ENCODE measurements around the gene AGAP1.

Gene AGAP1

DNA sequence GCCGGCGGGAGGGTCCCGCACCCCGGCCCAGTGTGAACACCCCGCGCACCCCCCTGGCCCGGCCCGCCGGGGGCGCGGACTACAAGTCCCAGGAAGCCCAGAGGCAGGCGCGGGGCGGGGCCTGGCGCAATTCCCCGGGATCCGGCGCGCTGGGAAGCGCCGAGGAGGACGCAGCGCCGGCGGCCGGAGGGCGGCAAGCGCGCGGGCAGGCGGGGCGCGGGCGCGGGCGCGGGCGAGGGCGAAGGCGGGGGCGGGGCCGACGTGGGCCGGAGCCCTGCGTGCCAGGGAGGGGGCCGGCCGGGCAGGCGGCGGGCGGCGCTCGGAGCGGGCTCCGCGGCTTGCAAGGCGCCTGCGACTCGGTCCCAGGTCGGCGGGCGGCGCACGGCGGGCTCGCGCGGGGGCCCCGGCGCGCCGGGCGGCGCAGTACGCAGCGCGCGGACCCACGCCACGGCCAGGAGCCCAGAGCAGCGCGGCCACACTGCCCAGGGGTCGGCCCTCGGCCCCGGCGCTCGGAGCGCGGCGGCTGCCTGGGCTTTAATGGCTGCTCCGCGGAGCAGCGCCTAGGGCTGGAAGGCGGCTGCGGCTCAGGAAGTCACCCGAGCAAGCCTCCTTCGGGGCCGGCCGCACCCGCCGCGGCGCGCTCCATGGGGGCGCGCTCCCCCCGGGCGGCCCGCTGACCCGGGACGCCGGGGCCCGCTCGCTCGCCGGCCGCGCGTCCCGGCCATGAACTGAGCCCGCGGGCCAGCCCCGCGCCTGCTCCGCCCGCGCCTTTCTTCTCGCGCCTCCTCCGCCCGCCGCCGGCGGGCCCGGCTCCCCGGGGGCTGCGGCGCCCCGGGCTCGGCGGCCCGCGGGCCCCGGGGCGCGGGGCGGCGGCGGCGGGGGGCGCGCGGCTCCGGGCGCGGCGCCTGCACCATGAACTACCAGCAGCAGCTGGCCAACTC, at the start of gene AGAP1:
Gene AGAP1, plus strand, starts transcription at position 269 of the 941 bp plus-strand sequence.
- DNase-seq (peak; percentile 18), ATAC-seq (no peak)
- no peak within 1 kb of the TSS for H3K27ac Mint-ChIP-seq
- peaks cover 4% of the 10 kb centered on the region for H3K4me1 Mint-ChIP-seq
- H3K27me3 Mint-ChIP-seq = peaks cover 62% of the 10 kb centered on the region
- H3K9me3 Mint-ChIP-seq = no peaks in the 10 kb centered on the region
- H3K36me3 Mint-ChIP-seq (ENCODE audit: low read depth) = no peaks in the 10 kb centered on the region
- H3K4me3 Mint-ChIP-seq = peak within 1 kb of the TSS; percentile 71

DNA sequence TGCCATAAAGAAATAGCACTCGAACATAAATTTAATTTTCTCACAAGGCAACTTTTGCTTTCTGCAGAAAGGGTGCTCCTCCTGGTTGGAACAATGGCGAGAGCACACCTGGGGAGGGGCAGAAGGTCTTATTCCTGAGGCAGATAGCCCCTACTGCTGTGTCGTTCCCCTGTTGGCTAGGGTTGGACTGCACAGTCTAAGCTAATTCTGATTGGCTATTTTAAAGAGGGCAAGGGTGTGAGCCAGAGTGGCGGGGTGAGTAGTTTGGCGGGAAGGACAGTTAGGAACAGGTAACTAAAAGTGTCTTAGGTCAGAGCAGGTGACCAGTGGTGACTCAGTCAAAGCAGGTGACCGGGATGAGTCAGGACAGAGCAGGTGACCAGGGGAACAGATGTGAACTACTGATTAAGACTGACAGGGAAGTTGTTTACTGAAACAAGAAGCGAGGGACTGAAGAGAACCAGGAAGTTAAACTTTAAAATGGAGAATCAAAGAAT, 49.7 kb upstream of the AGAP1 start:
- no peak overlapping the region for H3K4me3 Mint-ChIP-seq
- ATAC-seq (no peak), DNase-seq (no peak)
- peaks cover 2% of the 10 kb centered on the region for H3K27me3 Mint-ChIP-seq
- H3K9me3 Mint-ChIP-seq = peaks cover 3% of the 10 kb centered on the region
- H3K27ac Mint-ChIP-seq = no peak overlapping the region
- H3K4me1 Mint-ChIP-seq = peaks cover 1% of the 10 kb centered on the region
- H3K36me3 Mint-ChIP-seq (ENCODE audit: low read depth) = no peaks in the 10 kb centered on the region

DNA sequence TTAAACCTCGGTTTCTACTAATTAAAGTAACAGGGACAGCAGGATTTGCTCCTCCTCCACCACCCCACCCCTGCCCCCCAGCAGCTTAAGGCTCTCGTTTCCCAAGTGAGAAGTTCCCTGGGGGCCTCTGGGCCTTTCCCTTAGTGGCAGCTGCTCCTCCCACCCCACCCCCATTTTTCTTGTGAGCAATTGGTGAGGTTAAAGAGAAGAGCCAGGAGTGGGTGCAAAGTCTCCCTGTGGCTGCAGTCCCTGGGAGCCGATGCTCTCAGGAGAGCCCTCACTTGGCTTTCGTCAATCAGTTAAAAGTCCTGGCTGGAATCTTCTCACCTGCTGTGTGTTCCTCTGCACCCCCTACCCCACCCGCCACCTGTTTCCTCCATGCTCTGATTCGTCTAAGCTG, 48.7 kb upstream of the AGAP1 start:
- no peak overlapping the region for H3K27ac Mint-ChIP-seq
- H3K36me3 Mint-ChIP-seq (ENCODE audit: low read depth) = no peaks in the 10 kb centered on the region
- DNase-seq = no peak
- ATAC-seq = no peak
- H3K27me3 Mint-ChIP-seq = peaks cover 4% of the 10 kb centered on the region
- H3K4me3 Mint-ChIP-seq = no peak overlapping the region
- H3K9me3 Mint-ChIP-seq = peaks cover 3% of the 10 kb centered on the region
- H3K4me1 Mint-ChIP-seq = peaks cover 1% of the 10 kb centered on the region

DNA sequence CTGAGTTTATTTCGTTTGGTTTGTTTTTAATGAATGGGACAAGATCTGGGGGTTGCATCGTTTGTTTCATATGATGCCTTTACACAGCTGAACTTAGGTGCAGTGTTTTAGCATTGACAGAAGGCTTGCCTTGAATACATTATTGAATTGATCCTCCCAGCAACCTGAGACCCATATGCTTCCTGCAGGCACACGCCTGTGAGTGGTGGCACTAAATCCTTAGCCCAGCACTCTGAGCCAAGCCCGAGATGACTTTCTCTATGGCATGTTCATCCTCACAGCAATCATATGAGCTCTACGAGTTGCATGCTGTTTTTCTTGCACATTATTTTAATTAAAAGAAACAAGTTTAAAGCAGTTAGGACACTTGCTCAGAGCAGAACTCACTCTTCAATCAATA, 47.8 kb upstream of the AGAP1 start:
- Mint-ChIP-seq H3K4me3 (no peak overlapping the region), H3K9me3 (peaks cover 3% of the 10 kb centered on the region), H3K27me3 (peaks cover 4% of the 10 kb centered on the region), H3K36me3 (ENCODE audit: low read depth) (no peaks in the 10 kb centered on the region), H3K4me1 (peaks cover 1% of the 10 kb centered on the region), H3K27ac (no peak overlapping the region)
- ATAC-seq (no peak), DNase-seq (no peak)

DNA sequence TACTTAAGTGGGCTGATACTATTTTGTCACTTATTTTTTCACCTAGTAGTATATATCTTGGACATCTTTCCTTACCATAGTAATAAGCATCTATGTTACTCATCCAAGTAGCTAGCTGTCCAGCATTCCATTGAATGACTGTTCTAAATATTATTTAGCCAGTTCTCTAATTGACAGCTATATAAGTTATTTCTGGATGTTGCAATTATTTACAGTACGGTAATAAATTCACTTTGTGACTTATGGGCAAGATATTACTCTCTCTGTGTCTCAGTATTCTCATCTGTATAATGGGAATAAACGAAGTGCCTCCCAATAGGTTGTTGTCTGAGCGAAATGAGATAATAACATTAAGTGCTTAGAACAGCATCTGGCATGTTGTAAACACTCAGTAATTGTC, 46.6 kb upstream of the AGAP1 start:
- H3K27ac Mint-ChIP-seq = no peak overlapping the region
- H3K36me3 Mint-ChIP-seq (ENCODE audit: low read depth) = no peaks in the 10 kb centered on the region
- ATAC-seq (no peak), DNase-seq (no peak)
- peaks cover 3% of the 10 kb centered on the region for H3K9me3 Mint-ChIP-seq
- peaks cover 4% of the 10 kb centered on the region for H3K27me3 Mint-ChIP-seq
- no peak overlapping the region for H3K4me3 Mint-ChIP-seq
- peaks cover 1% of the 10 kb centered on the region for H3K4me1 Mint-ChIP-seq

DNA sequence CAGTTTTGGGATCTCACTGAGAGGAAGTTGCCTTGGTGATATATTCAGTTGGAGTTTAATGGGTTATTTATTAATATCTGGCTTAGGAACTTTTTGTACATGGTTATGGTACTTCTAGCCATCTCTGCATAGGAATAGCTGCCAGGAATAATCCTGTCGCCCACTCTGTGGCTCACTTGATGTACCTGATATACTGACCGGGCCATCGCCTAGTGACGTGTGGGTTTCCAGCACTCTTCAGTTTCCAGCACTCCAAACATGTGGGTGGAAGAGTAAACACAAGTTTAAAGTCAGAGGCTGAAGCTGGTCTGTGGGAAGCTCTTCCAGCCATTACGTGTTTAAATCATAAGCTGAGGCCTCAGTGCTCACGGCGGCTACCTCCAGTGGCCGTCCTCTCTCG, 44.3 kb upstream of the AGAP1 start:
- H3K27ac Mint-ChIP-seq = no peak overlapping the region
- H3K4me3 Mint-ChIP-seq = no peak overlapping the region
- H3K4me1 Mint-ChIP-seq = no peaks in the 10 kb centered on the region
- no peaks in the 10 kb centered on the region for H3K9me3 Mint-ChIP-seq
- H3K27me3 Mint-ChIP-seq = peaks cover 4% of the 10 kb centered on the region
- no peak for ATAC-seq
- no peaks in the 10 kb centered on the region for H3K36me3 Mint-ChIP-seq (ENCODE audit: low read depth)
- no peak for DNase-seq

DNA sequence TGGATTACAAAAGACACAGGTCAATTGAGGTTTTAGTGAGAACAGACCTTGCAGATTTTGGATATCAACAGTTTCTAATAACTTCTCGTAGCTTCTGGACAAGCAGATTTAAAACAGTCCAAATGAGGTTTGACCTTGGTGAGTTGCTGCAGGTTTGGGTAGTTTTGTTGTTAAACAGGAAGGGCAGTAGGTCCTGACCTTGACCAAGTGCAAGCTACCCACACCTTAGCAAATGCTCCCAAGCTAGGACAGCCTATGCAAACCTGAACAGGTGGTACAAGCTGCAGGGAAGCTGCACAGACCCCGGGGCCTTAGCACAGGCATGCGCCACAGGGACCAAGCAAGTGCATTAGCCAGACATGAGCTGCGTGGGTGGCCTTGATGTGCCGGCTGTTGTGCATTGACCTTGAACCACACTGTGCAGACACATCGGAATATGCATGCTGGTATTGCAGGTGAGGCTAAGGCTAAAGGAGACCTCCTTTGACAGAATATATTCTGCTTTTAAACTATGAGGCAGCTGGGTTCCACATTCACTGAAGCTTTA, 40.2 kb upstream of the AGAP1 start:
- H3K27me3 Mint-ChIP-seq = peaks cover 2% of the 10 kb centered on the region
- no peak for ATAC-seq

DNA sequence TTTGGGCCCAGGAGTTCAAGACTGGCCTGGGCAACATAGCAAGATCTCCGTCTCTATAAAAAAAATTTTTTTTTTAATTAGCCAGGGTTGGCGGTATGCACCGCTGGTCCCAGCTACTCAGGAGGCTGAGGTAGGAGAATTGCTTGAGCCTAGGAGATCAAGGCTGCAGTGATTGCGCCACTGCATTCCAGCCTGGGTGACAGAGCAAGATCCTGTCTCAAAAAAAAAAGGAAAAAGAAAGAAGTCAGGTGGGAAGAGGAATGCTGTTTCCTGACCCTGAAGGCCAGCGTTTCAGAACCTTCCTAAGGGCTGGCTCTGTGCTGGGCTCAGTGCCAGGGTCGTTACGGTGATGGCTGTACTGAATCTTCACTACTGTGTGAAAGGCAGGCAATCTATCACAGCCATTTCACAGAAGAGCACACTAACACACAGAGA, 35.0 kb upstream of the AGAP1 start:
- Mint-ChIP-seq H3K4me3 (no peak overlapping the region), H3K27me3 (peaks cover 17% of the 10 kb centered on the region), H3K36me3 (ENCODE audit: low read depth) (no peaks in the 10 kb centered on the region), H3K4me1 (no peaks in the 10 kb centered on the region), H3K27ac (no peak overlapping the region), H3K9me3 (no peaks in the 10 kb centered on the region)
- no peak for ATAC-seq
- no peak for DNase-seq

More for the DNA sequence above, 40.2 kb upstream of the AGAP1 start:
- Mint-ChIP-seq H3K9me3 (no peaks in the 10 kb centered on the region), H3K36me3 (ENCODE audit: low read depth) (no peaks in the 10 kb centered on the region), H3K4me1 (no peaks in the 10 kb centered on the region), H3K27ac (no peak overlapping the region), H3K4me3 (no peak overlapping the region)
- DNase-seq = no peak

DNA sequence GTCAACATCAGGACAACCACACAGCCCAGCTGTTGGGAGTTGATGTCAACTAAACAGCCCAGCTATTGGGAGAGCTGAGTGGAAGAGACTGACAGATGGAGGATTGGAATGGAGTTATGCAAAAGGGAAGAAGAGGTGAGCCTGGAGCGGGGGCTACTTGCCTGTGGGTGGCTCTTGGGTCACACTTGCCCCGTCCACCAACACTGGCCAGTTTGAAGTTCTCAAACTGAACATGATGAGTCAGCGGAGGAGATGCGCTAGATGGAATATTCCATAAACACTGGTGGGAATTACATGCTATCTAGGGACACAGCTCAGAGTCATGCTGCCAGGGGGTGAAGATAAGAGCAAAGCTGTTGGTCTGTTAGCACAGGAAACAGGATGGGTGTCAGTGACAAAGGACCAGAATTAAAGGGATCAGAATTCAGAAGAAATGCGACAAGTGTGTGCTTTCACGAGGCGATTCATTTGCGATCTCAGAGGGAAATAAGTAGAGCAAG, 33.2 kb upstream of the AGAP1 start:
- no peaks in the 10 kb centered on the region for H3K4me1 Mint-ChIP-seq
- H3K27me3 Mint-ChIP-seq = peaks cover 21% of the 10 kb centered on the region
- H3K4me3 Mint-ChIP-seq = no peak overlapping the region
- no peak for DNase-seq
- no peaks in the 10 kb centered on the region for H3K9me3 Mint-ChIP-seq
- H3K27ac Mint-ChIP-seq = no peak overlapping the region
- no peaks in the 10 kb centered on the region for H3K36me3 Mint-ChIP-seq (ENCODE audit: low read depth)
- no peak for ATAC-seq

DNA sequence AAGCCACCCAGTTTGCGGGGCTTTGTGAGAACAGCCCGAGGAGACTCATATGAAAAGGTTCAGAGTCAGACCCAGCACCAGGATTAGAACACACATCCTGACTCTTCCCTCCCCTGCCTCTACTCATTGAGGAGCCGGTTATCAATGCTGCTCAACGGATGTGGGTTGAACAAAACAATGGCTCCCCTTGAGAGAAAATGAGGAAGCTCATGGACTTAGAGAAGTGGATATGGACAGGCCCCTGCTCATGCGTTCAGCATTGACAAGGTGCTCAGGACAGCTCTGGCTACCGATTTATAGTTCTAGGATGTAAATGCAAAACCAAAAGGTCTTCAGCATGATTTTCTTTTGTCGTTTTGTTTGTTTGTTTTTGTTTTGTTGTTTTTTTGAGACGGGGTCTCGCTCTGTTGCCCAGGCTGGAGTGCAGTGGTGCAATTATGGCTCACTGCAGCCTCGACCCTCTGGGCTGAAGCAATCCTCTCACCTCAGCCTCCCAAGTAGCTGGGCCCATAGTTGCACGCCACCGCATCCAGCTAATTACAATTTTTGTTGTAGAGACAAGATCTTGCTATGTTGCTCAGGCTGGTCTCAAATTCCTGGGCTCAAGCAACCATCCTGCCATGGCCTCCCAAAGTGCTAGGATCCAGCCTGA, 32.0 kb upstream of the AGAP1 start:
- ATAC-seq (no peak), DNase-seq (no peak)
- H3K9me3 Mint-ChIP-seq = no peaks in the 10 kb centered on the region
- no peak overlapping the region for H3K4me3 Mint-ChIP-seq
- no peak overlapping the region for H3K27ac Mint-ChIP-seq
- H3K36me3 Mint-ChIP-seq (ENCODE audit: low read depth) = no peaks in the 10 kb centered on the region
- no peaks in the 10 kb centered on the region for H3K4me1 Mint-ChIP-seq
- peaks cover 21% of the 10 kb centered on the region for H3K27me3 Mint-ChIP-seq

DNA sequence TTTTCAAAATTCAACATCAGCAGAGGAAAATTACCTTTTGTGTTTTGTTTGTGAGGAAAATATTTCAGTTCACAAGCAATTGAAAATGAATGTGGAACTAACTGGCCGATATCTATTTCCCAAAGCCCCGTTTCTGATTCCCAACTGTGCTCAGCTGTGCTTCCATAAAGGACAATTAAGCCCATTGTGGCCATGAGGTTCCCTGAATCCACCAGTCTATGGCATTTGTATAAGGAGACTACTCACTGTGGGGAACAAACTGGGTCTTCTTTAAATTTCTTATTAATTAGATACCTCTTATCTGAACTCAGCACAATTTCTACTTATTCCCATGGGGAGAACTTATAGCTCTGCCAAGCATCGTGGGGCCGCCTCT, 31.4 kb upstream of the AGAP1 start:
- Mint-ChIP-seq H3K36me3 (ENCODE audit: low read depth) (no peaks in the 10 kb centered on the region), H3K27ac (no peak overlapping the region), H3K4me1 (no peaks in the 10 kb centered on the region), H3K9me3 (no peaks in the 10 kb centered on the region), H3K27me3 (peaks cover 21% of the 10 kb centered on the region), H3K4me3 (no peak overlapping the region)
- ATAC-seq = no peak
- no peak for DNase-seq

DNA sequence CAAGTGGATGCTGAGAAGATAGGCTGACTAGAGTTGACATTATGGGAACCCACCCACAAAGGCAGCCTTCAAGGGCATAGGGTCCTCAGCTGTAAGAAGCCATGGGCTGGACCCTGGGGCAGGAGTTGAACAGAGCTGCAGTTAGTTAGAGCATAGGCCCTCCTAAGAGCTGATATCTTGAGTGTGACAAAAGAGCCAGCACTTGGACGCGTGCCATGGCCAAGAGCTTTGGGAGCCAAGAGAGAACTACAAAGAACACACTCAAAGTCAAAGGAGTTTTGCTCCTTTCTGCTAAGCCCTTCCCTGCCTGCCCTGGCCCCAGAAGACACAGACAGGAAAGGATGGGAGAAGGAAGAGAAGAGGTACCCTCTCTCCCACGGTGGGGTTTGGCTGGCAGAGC, 29.9 kb upstream of the AGAP1 start:
- Mint-ChIP-seq H3K27me3 (peaks cover 23% of the 10 kb centered on the region), H3K4me3 (no peak overlapping the region), H3K9me3 (no peaks in the 10 kb centered on the region), H3K36me3 (ENCODE audit: low read depth) (no peaks in the 10 kb centered on the region), H3K4me1 (no peaks in the 10 kb centered on the region), H3K27ac (no peak overlapping the region)
- DNase-seq (no peak), ATAC-seq (no peak)

DNA sequence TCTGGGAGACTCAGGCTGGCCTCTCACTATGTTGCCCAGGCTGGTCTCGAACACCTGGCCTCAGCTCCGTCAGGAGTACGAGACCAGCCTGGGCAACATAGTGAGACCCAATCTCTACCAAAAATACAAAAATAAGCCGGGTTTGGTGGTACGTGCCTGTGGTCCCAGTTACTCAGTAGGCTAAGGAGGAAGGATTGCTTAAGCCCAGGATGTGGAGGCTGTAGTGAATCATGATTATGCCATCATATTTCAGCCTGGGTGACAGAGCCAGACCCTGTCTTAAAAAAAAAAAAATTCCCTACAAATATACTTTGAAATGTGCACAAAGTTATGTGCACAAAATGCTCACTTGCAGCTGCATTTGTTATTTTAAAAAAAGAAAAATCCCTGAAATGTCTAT, 26.3 kb upstream of the AGAP1 start:
- DNase-seq = no peak
- H3K27ac Mint-ChIP-seq = no peak overlapping the region

DNA sequence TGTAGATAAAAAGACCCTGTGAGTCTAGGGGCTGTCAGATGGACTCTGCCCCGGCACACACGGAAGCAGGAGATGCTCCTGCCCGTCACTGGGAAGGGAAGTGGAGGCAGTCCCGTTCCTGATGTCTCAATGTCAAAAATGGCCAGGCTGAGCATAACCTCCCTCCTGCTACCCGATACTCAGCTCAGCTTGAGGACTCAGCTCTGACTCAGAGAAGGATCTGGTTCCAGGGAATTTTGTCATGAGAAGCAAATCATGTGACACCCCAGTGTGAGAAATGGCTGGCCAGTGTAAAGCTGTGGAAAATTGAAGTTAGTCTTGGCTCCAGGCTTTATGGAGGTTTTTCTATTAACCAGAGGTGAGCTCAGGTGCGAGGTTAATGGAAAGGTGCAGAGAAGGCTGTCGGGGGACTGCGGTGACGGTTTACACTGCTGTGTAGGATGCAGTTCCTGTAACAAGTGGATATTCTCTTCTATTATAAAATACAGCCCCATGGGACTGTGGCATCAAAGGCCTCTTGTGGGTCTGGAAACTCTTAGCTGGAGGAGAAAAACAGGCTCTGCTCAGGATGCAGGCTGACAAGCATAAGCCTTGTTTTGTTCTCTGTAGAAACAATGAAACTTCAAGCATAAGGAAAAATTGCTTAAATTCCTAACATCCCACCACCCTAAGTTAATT, 24.7 kb upstream of the AGAP1 start:
- Mint-ChIP-seq H3K4me3 (no peak overlapping the region), H3K36me3 (ENCODE audit: low read depth) (no peaks in the 10 kb centered on the region), H3K9me3 (no peaks in the 10 kb centered on the region), H3K27ac (no peak overlapping the region), H3K27me3 (peaks cover 7% of the 10 kb centered on the region), H3K4me1 (no peaks in the 10 kb centered on the region)
- ATAC-seq = no peak
- DNase-seq = no peak

More for the DNA sequence above, 26.3 kb upstream of the AGAP1 start:
- Mint-ChIP-seq H3K4me3 (no peak overlapping the region), H3K9me3 (no peaks in the 10 kb centered on the region), H3K27me3 (peaks cover 14% of the 10 kb centered on the region), H3K4me1 (no peaks in the 10 kb centered on the region), H3K36me3 (ENCODE audit: low read depth) (no peaks in the 10 kb centered on the region)
- ATAC-seq = no peak
